Lower lobe of right lung (tissue), 2 donors: ENCODE data around the gene GFAP. TPM values are rescaled to one million over a fixed set of nuclear protein-coding genes. Genes with fewer than 3 reads are reported as not detected.

Experiments used
- ATAC-seq, 2 donors: fragments of 200-7000 bp; cut with Tn5 transposase; one replicate each; pipeline ENCODE4 v1.9.1; 2020 to 2022; ENCODE audit warnings: mild to moderate bottlenecking in 2 of 2, moderate library complexity in 2 of 2
- DNase-seq: peaks from one replicate; pipeline ENCODE4 v3.0.0-alpha.2; 2020
- H3K27ac ChIP-seq: fragments of 200-600 bp; one replicate; pipeline ENCODE4 v1.8.0; 2022
- H3K27me3 ChIP-seq: fragments of 200-600 bp; one replicate; pipeline ENCODE4 v1.8.0; 2022; ENCODE audit warnings: low read depth
- H3K36me3 ChIP-seq: fragments of 200-600 bp; one replicate; pipeline ENCODE4 v1.8.0; 2022; ENCODE audit warnings: mild to moderate bottlenecking
- H3K4me1 ChIP-seq: fragments of 200-600 bp; one replicate; pipeline ENCODE4 v1.8.0; 2022
- H3K4me3 ChIP-seq: fragments of 200-600 bp; one replicate; pipeline ENCODE4 v1.8.0; 2022; ENCODE audit warnings: mild to moderate bottlenecking
- H3K9me3 ChIP-seq: fragments of 200-600 bp; one replicate; pipeline ENCODE4 v1.8.0; 2022
- CTCF ChIP-seq: fragments of 200-600 bp; IDR thresholded peaks from one replicate; pipeline ENCODE4 v1.8.0; 2022; ENCODE audit warnings: antibody characterized with exemption, mild to moderate bottlenecking
- intact Hi-C: fragments of 100-400 bp; cut with DNase I; formaldehyde crosslinking; loops from one replicate; pipeline ENCODE4 v1.11.0; 2022
- total RNA-seq: library from RNA; stranded (reverse); fragmentation: NEBNext Ultra II Directional; extraction: Animal tissue kit (Norgen Biotek cat#: 25700); gene quantifications from one replicate; pipeline ENCODE4 v1.2.1, GENCODE V29; 2021
- donor health status: DM: no; HTN: yes; CAD: no; lungs with severe emphysema.

The GFAP gene
- total RNA-seq, 1 donor from 2014 or later = not detected

DNA sequence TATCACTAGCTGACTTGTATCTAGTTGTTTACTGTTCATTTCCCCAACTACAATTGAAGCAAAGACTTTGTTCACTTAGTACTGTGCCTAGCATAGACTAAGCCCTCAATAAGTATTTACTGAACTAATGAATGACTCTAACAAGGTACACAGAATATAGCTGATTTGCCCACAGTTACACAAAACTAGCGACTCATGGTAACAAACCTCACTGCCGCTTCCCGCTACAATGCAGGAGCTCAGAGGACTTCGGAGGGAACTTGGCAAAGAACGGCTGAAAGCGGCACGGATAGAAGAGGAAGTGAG is 16.6 kb downstream of the GFAP start:
- Histone ChIP-seq H3K4me1 (peaks cover 35% of the 10 kb centered on the region), H3K27ac (peak overlapping the region; percentile 100), H3K4me3 (peak overlapping the region; percentile 95), H3K9me3 (no peaks in the 10 kb centered on the region), H3K27me3 (no peaks in the 10 kb centered on the region), H3K36me3 (peaks cover 26% of the 10 kb centered on the region)
- ATAC-seq (no peak), DNase-seq (peak; percentile 58)
- TF ChIP-seq CTCF = no peak
- intact Hi-C loops = no loop called here

DNA sequence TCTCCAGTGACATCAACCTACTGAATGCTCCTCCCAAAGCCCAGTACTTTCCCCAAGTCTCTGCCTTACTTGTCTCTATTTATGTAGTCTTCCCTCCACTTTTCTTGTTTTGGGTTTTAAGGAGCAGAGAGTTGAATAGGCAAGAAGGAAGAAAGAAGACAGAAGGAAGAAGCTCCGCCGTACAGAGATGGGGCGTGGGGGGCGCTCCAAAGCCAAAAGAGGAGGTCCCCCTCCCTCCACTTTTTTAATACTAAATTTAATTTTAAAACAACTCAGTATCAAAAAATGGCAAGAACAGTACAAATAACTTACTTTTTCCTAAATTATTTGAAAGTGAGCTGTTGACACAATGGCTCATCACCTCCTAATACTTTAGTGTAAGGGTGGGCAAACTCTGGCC is 20.7 kb downstream of the GFAP start:
- DNase-seq = no peak

DNA sequence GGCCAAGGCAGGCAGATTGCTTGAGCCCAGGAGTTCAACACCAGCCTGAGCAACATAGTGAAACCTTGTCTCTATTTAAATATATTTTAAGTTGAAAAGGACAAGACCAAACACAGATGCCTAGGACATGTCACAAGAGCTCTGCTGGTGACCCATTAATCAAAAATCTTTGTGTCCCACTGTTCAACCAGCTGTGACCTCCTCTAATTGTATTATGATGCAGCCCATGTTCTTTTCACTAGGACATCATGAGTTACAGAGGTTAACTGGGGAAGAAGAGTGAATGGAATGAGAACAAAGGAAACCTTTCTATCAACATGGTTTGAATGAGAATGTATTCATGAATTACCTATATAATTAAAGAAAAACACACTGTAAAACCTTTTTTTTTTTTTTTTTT is 23.1 kb downstream of the GFAP start:
- no peak for DNase-seq
- no peak overlapping the region for H3K27ac ChIP-seq
- TF ChIP-seq CTCF = no peak

More for the DNA sequence above, 20.7 kb downstream of the GFAP start:
- Histone ChIP-seq H3K4me1 (peaks cover 20% of the 10 kb centered on the region), H3K36me3 (peaks cover 58% of the 10 kb centered on the region), H3K9me3 (no peaks in the 10 kb centered on the region), H3K27ac (no peak overlapping the region), H3K4me3 (no peak overlapping the region), H3K27me3 (no peaks in the 10 kb centered on the region)
- intact Hi-C loops = no loop called here
- ATAC-seq = no peak
- TF ChIP-seq CTCF = no peak

GRCh38 chr17:44889003-44889402 is 26.3 kb downstream of the GFAP start:
- TF ChIP-seq CTCF = no peak

More for the DNA sequence above, 23.1 kb downstream of the GFAP start:
- Histone ChIP-seq H3K4me1 (peaks cover 25% of the 10 kb centered on the region), H3K27me3 (no peaks in the 10 kb centered on the region), H3K9me3 (no peaks in the 10 kb centered on the region), H3K4me3 (no peak overlapping the region), H3K36me3 (peaks cover 64% of the 10 kb centered on the region)
- intact Hi-C loops = no loop called here
- ATAC-seq = no peak

DNA sequence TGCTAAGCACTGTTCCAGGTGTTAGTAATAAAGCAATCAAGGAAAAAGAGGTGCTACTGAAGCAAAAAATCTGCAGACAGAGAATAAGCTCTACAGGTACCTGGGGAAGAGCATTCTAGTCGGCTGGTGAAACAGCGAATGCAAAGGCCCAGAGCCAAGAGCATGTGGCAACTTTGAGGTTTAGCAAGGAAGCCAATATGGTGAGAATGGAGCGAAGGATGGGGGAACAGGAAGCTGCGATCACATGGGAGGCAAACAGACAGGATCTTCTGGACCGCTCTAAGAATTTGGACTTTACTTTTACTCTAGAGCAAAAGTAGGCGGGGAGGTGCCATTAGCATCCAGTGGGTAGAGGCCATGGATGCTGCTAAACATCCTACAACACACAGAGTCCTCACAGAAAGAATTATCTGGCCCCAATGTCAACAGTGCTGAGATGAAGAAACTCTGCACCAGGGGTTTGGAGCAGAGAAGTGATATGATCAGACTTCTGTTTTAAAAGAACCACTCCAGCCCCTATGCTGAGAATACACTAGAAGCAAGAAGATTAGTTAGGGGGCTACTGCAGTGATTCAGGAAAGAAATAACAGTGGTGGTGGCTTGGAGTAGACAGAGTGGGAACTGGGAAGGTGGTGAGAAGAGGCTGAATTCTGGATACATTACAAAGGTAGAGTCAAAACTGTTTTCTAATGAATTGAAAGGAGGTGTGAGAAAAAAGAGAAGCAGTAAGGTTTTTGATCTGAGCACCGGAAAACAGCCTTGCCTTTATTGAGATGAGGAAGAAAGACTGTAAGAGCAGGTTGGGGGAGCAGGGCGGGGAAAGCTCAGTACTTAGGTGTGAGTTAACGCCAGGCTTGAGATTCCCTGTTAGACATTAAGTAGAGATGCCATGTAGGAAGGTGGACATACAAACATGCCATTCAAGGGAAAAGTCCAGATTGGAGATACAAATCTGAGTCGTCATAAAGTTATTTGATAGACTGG is 27.0 kb downstream of the GFAP start:
- intact Hi-C loops = no loop called here
- ATAC-seq = peak in 1 of 2 donors; percentile 46
- no peaks in the 10 kb centered on the region for H3K27me3 ChIP-seq
- no peaks in the 10 kb centered on the region for H3K9me3 ChIP-seq
- no peak for TF ChIP-seq CTCF
- H3K27ac ChIP-seq = no peak overlapping the region
- peaks cover 19% of the 10 kb centered on the region for H3K4me1 ChIP-seq
- no peak overlapping the region for H3K4me3 ChIP-seq
- peaks cover 69% of the 10 kb centered on the region for H3K36me3 ChIP-seq
- no peak for DNase-seq

More at GRCh38 chr17:44889003-44889402, 26.3 kb downstream of the GFAP start:
- intact Hi-C loops = no loop called here
- peaks cover 19% of the 10 kb centered on the region for H3K4me1 ChIP-seq
- H3K27ac ChIP-seq = no peak overlapping the region
- H3K4me3 ChIP-seq = no peak overlapping the region
- ATAC-seq = no peak
- no peak for DNase-seq
- no peaks in the 10 kb centered on the region for H3K9me3 ChIP-seq
- H3K36me3 ChIP-seq = peaks cover 69% of the 10 kb centered on the region
- no peaks in the 10 kb centered on the region for H3K27me3 ChIP-seq
